ENCODE measurements around the gene NNAT.

DNA sequence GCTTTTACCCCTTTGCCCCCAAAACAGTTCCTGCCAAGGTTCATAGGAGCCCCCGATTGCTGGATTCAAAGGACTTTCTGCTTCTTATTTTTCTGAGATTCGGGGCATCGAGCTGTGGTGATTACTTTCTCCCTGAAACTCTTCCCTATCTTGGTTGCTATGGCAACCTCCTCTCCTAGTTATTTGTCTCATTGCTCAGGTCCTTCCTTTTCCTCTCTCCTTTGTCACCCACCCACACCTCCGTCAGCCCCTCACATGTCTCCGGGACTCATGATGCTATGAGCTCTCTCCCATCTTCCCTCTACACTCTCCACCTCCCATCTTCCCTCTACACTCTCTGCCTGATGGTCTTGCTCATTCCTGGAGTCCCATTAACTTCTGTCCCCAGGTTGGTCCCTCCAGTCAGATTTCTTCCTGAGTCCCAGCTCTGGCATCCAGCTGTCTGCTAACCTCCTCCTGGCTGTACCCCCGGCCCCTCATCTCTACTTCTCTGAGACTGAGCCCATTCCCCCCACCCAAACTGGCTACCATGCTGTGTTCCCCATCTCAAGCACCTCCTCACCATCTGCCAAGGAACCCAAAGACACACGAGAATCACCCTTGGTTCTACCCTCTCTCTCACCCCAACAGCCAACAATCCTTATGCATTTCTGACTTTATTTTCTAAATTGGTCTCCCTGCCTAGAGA, 30.2 kb upstream of the NNAT start:
- no peak for TF ChIP-seq POLR2A (IDR thresholded peaks at IDR 0.05)
- TF ChIP-seq, protein P1, sequence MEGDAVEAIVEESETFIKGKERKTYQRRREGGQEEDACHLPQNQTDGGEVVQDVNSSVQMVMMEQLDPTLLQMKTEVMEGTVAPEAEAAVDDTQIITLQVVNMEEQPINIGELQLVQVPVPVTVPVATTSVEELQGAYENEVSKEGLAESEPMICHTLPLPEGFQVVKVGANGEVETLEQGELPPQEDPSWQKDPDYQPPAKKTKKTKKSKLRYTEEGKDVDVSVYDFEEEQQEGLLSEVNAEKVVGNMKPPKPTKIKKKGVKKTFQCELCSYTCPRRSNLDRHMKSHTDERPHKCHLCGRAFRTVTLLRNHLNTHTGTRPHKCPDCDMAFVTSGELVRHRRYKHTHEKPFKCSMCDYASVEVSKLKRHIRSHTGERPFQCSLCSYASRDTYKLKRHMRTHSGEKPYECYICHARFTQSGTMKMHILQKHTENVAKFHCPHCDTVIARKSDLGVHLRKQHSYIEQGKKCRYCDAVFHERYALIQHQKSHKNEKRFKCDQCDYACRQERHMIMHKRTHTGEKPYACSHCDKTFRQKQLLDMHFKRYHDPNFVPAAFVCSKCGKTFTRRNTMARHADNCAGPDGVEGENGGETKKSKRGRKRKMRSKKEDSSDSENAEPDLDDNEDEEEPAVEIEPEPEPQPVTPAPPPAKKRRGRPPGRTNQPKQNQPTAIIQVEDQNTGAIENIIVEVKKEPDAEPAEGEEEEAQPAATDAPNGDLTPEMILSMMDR (IDR thresholded peaks at IDR 0.05) = no peak

Data from uterus (tissue), 2 donors.